ENCODE measurements around the gene PTPRK. TPM values are rescaled to one million over a fixed set of nuclear protein-coding genes. Genes with fewer than 3 reads are reported as not detected.

The PTPRK gene
- total RNA-seq, 2 donors from 2014 or later: 94.1 to 117 TPM

- TF ChIP-seq CTCF (IDR thresholded peaks at IDR 0.05): no peak
- no peaks in the 10 kb centered on the region for H3K27me3 ChIP-seq
- H3K4me3 ChIP-seq: no peak overlapping the region
- H3K9ac ChIP-seq (ENCODE audit: low read depth in 2 of 2, low read length in 2 of 2): peak overlapping the region in 1 of 2 donors; percentile 62
- H3K36me3 ChIP-seq: no peaks in the 10 kb centered on the region
- H3K9me3 ChIP-seq: no peaks in the 10 kb centered on the region
- DNase-seq: no peak
- H3K27ac ChIP-seq: peak overlapping the region; percentile 83
- intact Hi-C loops (cut with DNase I): no loop called here
- peaks cover 19% of the 10 kb centered on the region for H3K4me1 ChIP-seq
Measured at GRCh38 chr6:128500749-128501600, 19.4 kb downstream of the PTPRK start.

GRCh38 chr6:128500014-128500413 is 20.4 kb downstream of the PTPRK start:
- DNase-seq: no peak
- Histone ChIP-seq H3K4me1 (peaks cover 20% of the 10 kb centered on the region), H3K9ac (ENCODE audit: low read depth in 2 of 2, low read length in 2 of 2) (peak overlapping the region in 1 of 2 donors; percentile 62), H3K36me3 (no peaks in the 10 kb centered on the region), H3K9me3 (no peaks in the 10 kb centered on the region), H3K27ac (peak overlapping the region; percentile 83), H3K27me3 (no peaks in the 10 kb centered on the region), H3K4me3 (no peak overlapping the region)
- TF ChIP-seq CTCF (IDR thresholded peaks at IDR 0.05): no peak
- intact Hi-C loops (cut with DNase I): no loop called here

- Histone ChIP-seq H3K27ac (peak overlapping the region; percentile 83), H3K4me3 (no peak overlapping the region), H3K9me3 (no peaks in the 10 kb centered on the region), H3K4me1 (peaks cover 20% of the 10 kb centered on the region), H3K27me3 (no peaks in the 10 kb centered on the region), H3K9ac (ENCODE audit: low read depth in 2 of 2, low read length in 2 of 2) (peak overlapping the region in 1 of 2 donors; percentile 62), H3K36me3 (no peaks in the 10 kb centered on the region)
- no peak for DNase-seq
- intact Hi-C loops (cut with DNase I): no loop called here
- no peak for TF ChIP-seq CTCF (IDR thresholded peaks at IDR 0.05)
Measured at GRCh38 chr6:128499079-128499731, 21.2 kb downstream of the PTPRK start.

- Histone ChIP-seq H3K36me3 (no peaks in the 10 kb centered on the region), H3K9ac (ENCODE audit: low read depth in 2 of 2, low read length in 2 of 2) (peak overlapping the region in 1 of 2 donors; percentile 27), H3K4me1 (peaks cover 20% of the 10 kb centered on the region), H3K27me3 (no peaks in the 10 kb centered on the region), H3K9me3 (no peaks in the 10 kb centered on the region), H3K27ac (peak overlapping the region; percentile 83), H3K4me3 (no peak overlapping the region)
- DNase-seq: no peak
- intact Hi-C loops (cut with DNase I): no loop called here
- TF ChIP-seq CTCF (IDR thresholded peaks at IDR 0.05): no peak
Measured at GRCh38 chr6:128498234-128498633, 22.2 kb downstream of the PTPRK start.

GRCh38 chr6:128495536-128496333 is 24.7 kb downstream of the PTPRK start:
- Histone ChIP-seq H3K27me3 (no peaks in the 10 kb centered on the region), H3K9ac (ENCODE audit: low read depth in 2 of 2, low read length in 2 of 2) (peak overlapping the region in 1 of 2 donors; percentile 13), H3K27ac (peak overlapping the region; percentile 56), H3K36me3 (no peaks in the 10 kb centered on the region), H3K4me1 (peaks cover 24% of the 10 kb centered on the region), H3K4me3 (no peak overlapping the region), H3K9me3 (no peaks in the 10 kb centered on the region)
- no peak for DNase-seq
- no peak for TF ChIP-seq CTCF (IDR thresholded peaks at IDR 0.05)
- intact Hi-C loops (cut with DNase I): no loop called here

Data from colonic mucosa (tissue), 4 donors.